HG03432 (cell line): ENCODE results near the gene MTERF4.

Source experiments
- ATAC-seq: cut with Tn5 transposase; IDR thresholded peaks from one replicate; pipeline ENCODE4 v1.9.1; 2021; ENCODE audit warnings: mild to moderate bottlenecking, moderate library complexity; ENCODE audit not compliant: unreplicated experiment

Gene MTERF4

GRCh38 chr2:241102239-241102803 is at the start of gene MTERF4:
MTERF4 (minus strand) TSS chr2:241102287; CDS start chr2:241102273, 14 bp downstream.
- ATAC-seq, result peak; percentile 86

GRCh38 chr2:241150660-241151530 is 48.8 kb upstream of the MTERF4 start:
- no peak for ATAC-seq

- ATAC-seq, result peak; percentile 77
Measured at GRCh38 chr2:241149925-241150659, 48.0 kb upstream of the MTERF4 start, which contains the start of gene PPP1R7. PPP1R7 (plus strand) TSS chr2:241150467; CDS start chr2:241150496, 29 bp downstream.

- ATAC-seq, result no peak
Measured at GRCh38 chr2:241149675-241149924, 47.5 kb upstream of the MTERF4 start.

GRCh38 chr2:241148891-241149674 is 47.0 kb upstream of the MTERF4 start, which contains the start of gene PASK:
PASK (minus strand) TSS chr2:241149472; CDS start chr2:241143032, 6,440 bp downstream.
- ATAC-seq, result peak; percentile 78

- ATAC-seq, result no peak
Measured at GRCh38 chr2:241148239-241148638, 46.2 kb upstream of the MTERF4 start.

GRCh38 chr2:241147336-241147735 is 45.2 kb upstream of the MTERF4 start:
- no peak for ATAC-seq

- ATAC-seq, result no peak
Measured at GRCh38 chr2:241146286-241146685, 44.2 kb upstream of the MTERF4 start.

GRCh38 chr2:241142593-241142992 is 40.5 kb upstream of the MTERF4 start:
- ATAC-seq, result no peak

- ATAC-seq, result no peak
Measured at GRCh38 chr2:241142063-241142462, 40.0 kb upstream of the MTERF4 start.

GRCh38 chr2:241141214-241141770 is 39.2 kb upstream of the MTERF4 start:
- ATAC-seq, result no peak

GRCh38 chr2:241140445-241140840 is 38.4 kb upstream of the MTERF4 start:
- no peak for ATAC-seq

GRCh38 chr2:241139531-241140444 is 37.7 kb upstream of the MTERF4 start:
- no peak for ATAC-seq

- ATAC-seq, result no peak
Measured at GRCh38 chr2:241138471-241138870, 36.4 kb upstream of the MTERF4 start.

GRCh38 chr2:241137276-241138190 is 35.4 kb upstream of the MTERF4 start:
- no peak for ATAC-seq

- no peak for ATAC-seq
Measured at GRCh38 chr2:241136661-241137260, 34.7 kb upstream of the MTERF4 start.

- ATAC-seq, result no peak
Measured at GRCh38 chr2:241136191-241136590, 34.1 kb upstream of the MTERF4 start.

- ATAC-seq, result no peak
Measured at GRCh38 chr2:241135737-241136136, 33.6 kb upstream of the MTERF4 start.
